HCT116 (cell line): ENCODE results near the gene SH2B3. TPM values are rescaled to one million over a fixed set of nuclear protein-coding genes. Genes with fewer than 3 reads are reported as not detected.

ENCODE experiments used
- ATAC-seq: fragments of 200-7000 bp; cut with Tn5 transposase; 2 replicates; pipeline ENCODE4 v1.9.1; 2020; ENCODE audit warnings: mild to moderate bottlenecking, moderate library complexity
- BruUV-seq: library from RNA; stranded (reverse); fragments of 400-500 nt; replicated peaks from 2 replicates; lab custom pipeline; 2021; lab: Mats Ljungman, UMichigan
- CTCF ChIA-PET: fragments of 300-600 bp; sonication (Branson Sonifier 250); formaldehyde crosslinking; loops from one replicate; lab custom pipeline; 2021; ENCODE audit warnings: antibody characterized with exemption; lab: Charles Lee
- POLR2A ChIA-PET: fragments of 300-600, 350-600 bp; sonication (Branson Sonifier 250); formaldehyde crosslinking; loops from one replicate; lab custom pipeline; 2021; ENCODE audit warnings: antibody characterized with exemption; lab: Charles Lee
- RAD21 ChIA-PET, 2 experiments: fragments of 300-600 bp; sonication (Branson Sonifier 250); formaldehyde crosslinking; loops; one replicate each; lab custom pipeline; 2023; ENCODE audit warnings: low total read pairs in 2 of 2; ENCODE audit not compliant: uncharacterized antibody in 2 of 2, unreplicated experiment in 2 of 2, low non-redundant PET in 1 of 2; lab: Charles Lee
- DNase-seq: peaks from one replicate; pipeline ENCODE4 v3.0.0-alpha.2; 2010; ENCODE audit warnings: low read depth, low spot score
- H2AFZ ChIP-seq: fragments of 200-600 bp; shearing (Covaris generic), sonication (generic); 2 replicates; pipeline ENCODE4 v1.6.1; 2017; ENCODE audit warnings: low read depth, mixed run types, mixed read lengths, antibody characterized with exemption, low read length; ENCODE audit not compliant: poor library complexity, severe bottlenecking
- H3K27ac ChIP-seq: 2 replicates; pipeline ENCODE4 v1.5.1; 2012; ENCODE audit warnings: low read depth, low read length
- H3K27me3 ChIP-seq: fragments of 200-600 bp; sonication (generic); 2 replicates; pipeline ENCODE4 v1.6.1; 2016; ENCODE audit warnings: mixed run types, low read length, mixed read lengths; ENCODE audit not compliant: insufficient read depth
- H3K36me3 ChIP-seq, 2 experiments: fragments of 200-500 bp in 1 of 2; fragments of 200-600 bp in 1 of 2; sonication (Bioruptor generic) in 1 of 2; sonication (generic) in 1 of 2; 2 replicates each; pipeline versions ENCODE4 v1.5.1 to v1.6.1; 2014 to 2016; ENCODE audit warnings: low read length in 2 of 2, inconsistent platforms in 1 of 2, mixed read lengths in 1 of 2, mixed run types in 1 of 2; ENCODE audit not compliant: insufficient read depth in 2 of 2, control insufficient read depth in 1 of 2
- H3K4me1 ChIP-seq, 2 experiments: fragments of 200-600 bp in 1 of 2; sonication (generic) in 1 of 2; 2 replicates each; pipeline versions ENCODE4 v1.5.1 to v1.6.1; 2012 to 2017; ENCODE audit warnings: low read length in 2 of 2, inconsistent platforms in 1 of 2, mild to moderate bottlenecking in 1 of 2, mixed read lengths in 1 of 2, mixed run types in 1 of 2, moderate library complexity in 1 of 2; ENCODE audit not compliant: insufficient read depth in 2 of 2, control insufficient read depth in 1 of 2
- H3K4me2 ChIP-seq: fragments of 200-600 bp; sonication (generic); 2 replicates; pipeline ENCODE4 v1.6.1; 2017; ENCODE audit warnings: mixed run types, low read length, mixed read lengths
- H3K4me3 ChIP-seq, 2 experiments: fragments of 200-600 bp in 1 of 2; sonication (generic) in 1 of 2; replicated peaks in 1 of 2; 2 replicates each; pipeline ENCODE4 v1.5.1; 2011 to 2016; ENCODE audit warnings: low read length in 2 of 2, control low read depth in 1 of 2, low read depth in 1 of 2, mild to moderate bottlenecking in 1 of 2, mixed read lengths in 1 of 2, mixed run types in 1 of 2
- H3K79me2 ChIP-seq: fragments of 200-600 bp; sonication (generic); 2 replicates; pipeline ENCODE4 v1.6.1; 2017; ENCODE audit warnings: mild to moderate bottlenecking, mixed run types, low read length, moderate library complexity, mixed read lengths; ENCODE audit not compliant: insufficient read depth
- H3K9ac ChIP-seq: fragments of 200-600 bp; sonication (generic); 2 replicates; pipeline ENCODE4 v1.6.1; 2016; ENCODE audit warnings: low read length, mixed read lengths
- H3K9me2 ChIP-seq: fragments of 200-600 bp; sonication (generic), shearing (Covaris generic); 2 replicates; pipeline ENCODE4 v1.6.1; 2017; ENCODE audit warnings: mixed run types, mild to moderate bottlenecking, moderate library complexity; ENCODE audit not compliant: insufficient read depth
- H3K9me3 ChIP-seq, 2 experiments: fragments of 200-500 bp in 1 of 2; fragments of 200-600 bp in 1 of 2; sonication (Bioruptor generic) in 1 of 2; sonication (generic) in 1 of 2; 2 replicates each; pipeline ENCODE4 v1.6.1; 2014 to 2017; ENCODE audit warnings: low read length in 2 of 2, mixed read lengths in 2 of 2, inconsistent platforms in 1 of 2, low read depth in 1 of 2, mild to moderate bottlenecking in 1 of 2, mixed run types in 1 of 2, moderate library complexity in 1 of 2; ENCODE audit not compliant: control insufficient read depth in 1 of 2, insufficient read depth in 1 of 2
- H4K20me1 ChIP-seq: fragments of 200-600 bp; sonication (generic), shearing (Covaris generic); 2 replicates; pipeline ENCODE4 v1.6.1; 2017; ENCODE audit warnings: mixed run types, mild to moderate bottlenecking, moderate library complexity; ENCODE audit not compliant: insufficient read depth
- CEBPB ChIP-seq: IDR thresholded peaks from 2 replicates; pipeline ENCODE4 v1.6.1; 2012; ENCODE audit warnings: low read depth
- EGR1 ChIP-seq: IDR thresholded peaks from 2 replicates; pipeline ENCODE4 v1.6.1; 2012; ENCODE audit warnings: low read depth
- EZH2phosphoT487 ChIP-seq: fragments of 200-600 bp; IDR thresholded peaks from 2 replicates; pipeline ENCODE4 v1.6.1; 2018; ENCODE audit warnings: antibody characterized with exemption, borderline replicate concordance
- JUND ChIP-seq: IDR thresholded peaks from 2 replicates; pipeline ENCODE4 v1.6.1; 2012
- REST ChIP-seq: IDR thresholded peaks from 2 replicates; pipeline ENCODE4 v1.6.1; 2012; ENCODE audit warnings: low read depth
- intact Hi-C: fragments of 100-400 bp; cut with micrococcal nuclease; formaldehyde crosslinking; loops from 2 replicates; pipeline ENCODE4 v1.10.0; 2022
- total RNA-seq: library from RNA; stranded (reverse); gene quantifications from one replicate; pipeline ENCODE4 v1.2.1, GENCODE V29; 2021; ENCODE audit not compliant: unreplicated experiment

Gene SH2B3
- total RNA-seq, 1 experiment from 2014 or later = 17.3 TPM

- no peak for TF ChIP-seq JUND
- TF ChIP-seq EGR1 = no peak
- TF ChIP-seq REST = no peak
- TF ChIP-seq CEBPB = no peak
- no peak for TF ChIP-seq EZH2phosphoT487
- H3K27ac ChIP-seq = no peak overlapping the region
- no peak overlapping the region for H2AFZ ChIP-seq
- H3K9ac ChIP-seq = no peak overlapping the region
- no peaks in the 10 kb centered on the region for H3K9me3 ChIP-seq
- H3K4me2 ChIP-seq = no peak overlapping the region
- ATAC-seq = no peak
- intact Hi-C loops = no loop called here
- BruUV-seq = no TSS peak
- H4K20me1 ChIP-seq = no peaks in the 10 kb centered on the region; the same call in 1 of the 2 replicates
- H3K9me2 ChIP-seq = no peaks in the 10 kb centered on the region
- no peak for DNase-seq
- CTCF ChIA-PET = no interaction called here
- H3K27me3 ChIP-seq = no peaks in the 10 kb centered on the region
- H3K4me3 ChIP-seq = no peak overlapping the region
- POLR2A ChIA-PET = no interaction called here
- H3K4me1 ChIP-seq = no peaks in the 10 kb centered on the region
- peaks cover 33 to 34% of the 10 kb centered on the region in 2 experiments; a peak in 3 of 4 replicates for H3K36me3 ChIP-seq
- H3K79me2 ChIP-seq = no peaks in the 10 kb centered on the region; the same call in 1 of the 2 replicates
- RAD21 ChIA-PET = no interaction called here
These were observed 50.0 kb downstream of the SH2B3 start for GRCh38 chr12:111455448-111456320.
